GM12878 (cell line): ENCODE data around the gene NHERF1. TPM values are rescaled to one million over a fixed set of nuclear protein-coding genes. Genes with fewer than 3 reads are reported as not detected.

ENCODE experiments used
- ATAC-seq: fragments of 200-7000 bp; cut with Tn5 transposase; 3 replicates; pipeline ENCODE4 v1.9.1; 2020; ENCODE audit warnings: mild to moderate bottlenecking, moderate library complexity
- BruUV-seq: library from RNA; stranded (reverse); fragments of 400-500 nt; replicated peaks from 2 replicates; lab custom pipeline; 2021; lab: Mats Ljungman, UMichigan
- CTCF ChIA-PET: fragments of 300-600 bp; sonication (Branson Sonifier 250); formaldehyde crosslinking; extraction: SDS; loops from one replicate; lab custom pipeline; 2021; ENCODE audit warnings: inconsistent platforms; lab: Yijun Ruan, JAX
- POLR2A ChIA-PET: fragments of 350-600 bp; formaldehyde crosslinking; extraction: SDS; loops from one replicate; lab custom pipeline; 2021; ENCODE audit warnings: inconsistent platforms; lab: Charles Lee
- RAD21 ChIA-PET: fragments of 300-600 bp; sonication (Branson Sonifier 250); formaldehyde crosslinking; loops from one replicate; lab custom pipeline; 2023; ENCODE audit warnings: antibody characterized with exemption; ENCODE audit not compliant: unreplicated experiment; lab: Charles Lee
- SMC1A ChIA-PET: fragments of 300-600 bp; sonication (Branson Sonifier 250); formaldehyde crosslinking; loops from one replicate; lab custom pipeline; 2023; ENCODE audit not compliant: unreplicated experiment, uncharacterized antibody; lab: Charles Lee
- DNase-seq: peaks from one replicate; pipeline ENCODE4 v3.0.0-alpha.2; 2011; ENCODE audit warnings: low read depth, low spot score
- FAIRE-seq: peaks from 3 replicates; lab custom pipeline; 2011; peaks lifted over from hg19 to GRCh38; lab: Jason Lieb, UNC
- H2AFZ ChIP-seq: 2 replicates; pipeline ENCODE4 v1.6.0; 2011; ENCODE audit warnings: low read depth, low read length, control low read depth; ENCODE audit not compliant: control insufficient read depth
- H3K27ac ChIP-seq: 2 replicates; pipeline ENCODE4 v1.5.1; 2011; ENCODE audit warnings: control low read depth; ENCODE audit not compliant: control insufficient read depth, insufficient read depth
- H3K27me3 ChIP-seq, 2 experiments: replicated peaks in 1 of 2; 2 replicates each; pipeline versions ENCODE4 v1.6.0 to v1.6.1; 2011; ENCODE audit warnings: low read length in 1 of 2; ENCODE audit not compliant: control insufficient read depth in 2 of 2, insufficient read depth in 2 of 2
- H3K36me3 ChIP-seq, 2 experiments: 2 replicates each; pipeline ENCODE4 v1.5.1; 2011; ENCODE audit warnings: low read length in 1 of 2; ENCODE audit not compliant: control insufficient read depth in 2 of 2, insufficient read depth in 2 of 2
- H3K4me1 ChIP-seq: 2 replicates; pipeline ENCODE4 v1.6.1; 2011; ENCODE audit warnings: mild to moderate bottlenecking, low read length, moderate library complexity, mixed read lengths; ENCODE audit not compliant: control insufficient read depth, insufficient read depth
- H3K4me2 ChIP-seq: 2 replicates; pipeline ENCODE4 v1.6.0; 2011; ENCODE audit warnings: control low read depth; ENCODE audit not compliant: control insufficient read depth, insufficient read depth
- H3K4me3 ChIP-seq: fragments of 200-600 bp; sonication (generic); 2 replicates; pipeline ENCODE4 v1.5.1; 2016
- H3K79me2 ChIP-seq: 2 replicates; pipeline ENCODE4 v1.6.0; 2011; ENCODE audit warnings: low read length; ENCODE audit not compliant: control insufficient read depth, insufficient read depth
- H3K9ac ChIP-seq: 2 replicates; pipeline ENCODE4 v1.8.0; 2011; ENCODE audit warnings: low read length, control low read depth, mixed read lengths; ENCODE audit not compliant: control insufficient read depth, insufficient read depth
- H3K9me3 ChIP-seq: replicated peaks from 3 replicates; pipeline ENCODE4 v1.5.1; 2011; ENCODE audit warnings: mild to moderate bottlenecking, low read length; ENCODE audit not compliant: control insufficient read depth, insufficient read depth
- H4K20me1 ChIP-seq: 2 replicates; pipeline ENCODE4 v1.6.0; 2011; ENCODE audit not compliant: control insufficient read depth, insufficient read depth
- KDM1A ChIP-seq: fragments of 200-600 bp; sonication (generic); IDR thresholded peaks from 2 replicates; pipeline ENCODE4 v1.6.1; 2016; ENCODE audit warnings: borderline replicate concordance
- SMAD5 ChIP-seq: IDR thresholded peaks from 2 replicates; pipeline ENCODE4 v1.6.1; 2016; ENCODE audit warnings: antibody characterized with exemption, low read depth
- SREBF2 ChIP-seq: IDR thresholded peaks from 2 replicates; pipeline ENCODE4 v1.6.1; 2012; ENCODE audit warnings: mild to moderate bottlenecking, low read length
- YBX1 ChIP-seq: fragments of 450-650 bp; IDR thresholded peaks from 2 replicates; pipeline ENCODE4 v1.6.1; 2016; ENCODE audit warnings: antibody characterized with exemption
- whole genome bisulfite sequencing: methylation state at CpG from one replicate; pipeline ENCODE4 v1.1.6; 2016; ENCODE audit warnings: low lambda C conversion rate; ENCODE audit not compliant: insufficient replicate concordance, insufficient coverage; ENCODE audit errors: missing lambda C conversion rate; 5-methylcytosine and 5-hydroxymethylcytosine counted together
- in situ Hi-C: fragments of 300-500 bp; cut with MboI; formaldehyde crosslinking; loops from 9 replicates; pipeline ENCODE4 v1.14.3; 2018; ENCODE audit warnings: mixed read lengths
- intact Hi-C: fragments of 100-400 bp; cut with micrococcal nuclease; formaldehyde crosslinking; loops from one replicate; pipeline ENCODE4 v1.14.2; 2022; ENCODE audit not compliant: unreplicated experiment
- polyA plus RNA-seq, 11 experiments: library from polyadenylated mRNA; depleted of rRNA in 4 of 11; unstranded in 6 of 11; stranded (reverse) in 5 of 11; fragments of >200 nt; fragmentation: Nextera tagmentation in 4 of 11; fragmentation: Illumina TruSeq in 1 of 11; extraction: Ambion mirVana in 4 of 11; extraction: Trizol in 1 of 11; gene quantifications; 1 replicate in 1 of 11; 2 replicates in 10 of 11; pipeline versions ENCODE4 v1.2.1 to v1.2.3, GENCODE V29; 2011 to 2016; ENCODE audit warnings: inconsistent platforms in 2 of 11, missing spikeins in 2 of 11, low read depth in 1 of 11
- total RNA-seq, 4 experiments: library from RNA; depleted of rRNA in 3 of 4; stranded (reverse); fragments of >200 nt in 3 of 4; fragmentation: Illumina TruSeq in 1 of 4; extraction: Trizol in 1 of 4; gene quantifications; 2 replicates each; pipeline versions ENCODE4 v1.2.1 to v1.2.3, GENCODE V29; 2013 to 2021
- TF ChIP-seq, protein P1 (sequence below): fragments of 450-650 bp; IDR thresholded peaks from 2 replicates; pipeline ENCODE4 v1.6.1; 2017; ENCODE audit warnings: mild to moderate bottlenecking

Gene NHERF1
- total and polyA plus RNA-seq, 10 of the 15 experiments (the other 5 are each of a cell fraction or from before 2014, with no cell fraction given) = 13.4 to 61.6 (median 39.0) TPM

DNA sequence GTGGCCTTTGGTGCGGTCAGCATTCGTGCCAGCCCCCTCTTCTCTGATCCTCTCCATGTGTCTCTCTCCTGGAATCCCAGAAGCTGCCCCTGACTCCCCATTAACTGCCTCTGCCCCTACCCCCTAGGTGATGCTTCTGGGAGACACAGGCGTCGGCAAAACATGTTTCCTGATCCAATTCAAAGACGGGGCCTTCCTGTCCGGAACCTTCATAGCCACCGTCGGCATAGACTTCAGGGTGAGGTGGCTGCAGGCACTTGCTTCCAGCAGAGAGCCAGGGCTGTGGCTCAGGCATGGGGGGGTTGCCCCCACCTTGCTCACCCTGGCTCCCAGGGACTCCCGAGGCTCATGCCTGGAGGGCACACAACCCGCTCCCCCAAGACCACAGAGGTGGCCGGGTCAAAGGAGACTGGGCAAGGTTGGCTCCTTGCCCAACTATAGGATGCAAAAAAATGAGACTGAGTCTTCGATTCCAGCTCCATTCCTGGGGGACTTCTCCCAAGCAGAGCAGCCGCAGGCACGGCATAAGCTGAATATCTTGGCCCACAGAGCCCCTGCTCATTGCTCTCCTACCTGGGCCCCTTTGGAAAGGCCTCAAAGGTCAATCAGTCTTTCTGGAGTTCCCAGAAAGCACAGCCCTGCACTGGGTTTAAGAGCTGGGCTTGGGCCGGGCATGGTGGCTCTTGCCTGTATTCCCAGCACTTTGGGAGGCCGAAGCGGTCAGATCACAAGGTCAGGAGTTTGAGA, 7.6 kb upstream of the NHERF1 start:
- no peak for FAIRE-seq
- Histone ChIP-seq H3K9me3 (no peaks in the 10 kb centered on the region), H2AFZ (no peak overlapping the region), H3K4me1 (peaks cover 54% of the 10 kb centered on the region), H3K27me3 (no peaks in the 10 kb centered on the region), H3K9ac (no peak overlapping the region), H3K4me3 (no peak overlapping the region), H3K36me3 (no peaks in the 10 kb centered on the region), H4K20me1 (no peaks in the 10 kb centered on the region), H3K4me2 (no peak overlapping the region), H3K79me2 (no peaks in the 10 kb centered on the region), H3K27ac (no peak overlapping the region)
- in situ Hi-C loops (loop anchor here (5.0 kb wide), 1 partner anchor 126 kb away; no protein-coding TSS in a partner anchor), intact Hi-C loops (no loop called here)
- ChIA-PET RAD21 (interaction anchor here (1.7 kb wide), 1 partner anchor 83 kb away, joined by 18 read pairs; no protein-coding TSS in a partner anchor), CTCF (interaction anchor here (0.8 to 2.8 kb wide), 7 partner anchors 19 to 221 kb away, joined by 3 to 41 read pairs (median 10); no protein-coding TSS in a partner anchor), POLR2A (no interaction called here), SMC1A (interaction anchor here (0.8 to 2.0 kb wide), 4 partner anchors 33 to 147 kb away, joined by 3 to 13 read pairs (median 7); no protein-coding TSS in a partner anchor)
- 98% methylated on average over 17 of the region's 17 CpGs for WGBS
- TF ChIP-seq SREBF2 = no peak
- TF ChIP-seq SMAD5 = no peak
- no peak for TF ChIP-seq KDM1A
- TF ChIP-seq YBX1 = no peak
- TF ChIP-seq, protein P1, sequence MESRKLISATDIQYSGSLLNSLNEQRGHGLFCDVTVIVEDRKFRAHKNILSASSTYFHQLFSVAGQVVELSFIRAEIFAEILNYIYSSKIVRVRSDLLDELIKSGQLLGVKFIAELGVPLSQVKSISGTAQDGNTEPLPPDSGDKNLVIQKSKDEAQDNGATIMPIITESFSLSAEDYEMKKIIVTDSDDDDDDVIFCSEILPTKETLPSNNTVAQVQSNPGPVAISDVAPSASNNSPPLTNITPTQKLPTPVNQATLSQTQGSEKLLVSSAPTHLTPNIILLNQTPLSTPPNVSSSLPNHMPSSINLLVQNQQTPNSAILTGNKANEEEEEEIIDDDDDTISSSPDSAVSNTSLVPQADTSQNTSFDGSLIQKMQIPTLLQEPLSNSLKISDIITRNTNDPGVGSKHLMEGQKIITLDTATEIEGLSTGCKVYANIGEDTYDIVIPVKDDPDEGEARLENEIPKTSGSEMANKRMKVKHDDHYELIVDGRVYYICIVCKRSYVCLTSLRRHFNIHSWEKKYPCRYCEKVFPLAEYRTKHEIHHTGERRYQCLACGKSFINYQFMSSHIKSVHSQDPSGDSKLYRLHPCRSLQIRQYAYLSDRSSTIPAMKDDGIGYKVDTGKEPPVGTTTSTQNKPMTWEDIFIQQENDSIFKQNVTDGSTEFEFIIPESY = no peak
- BruUV-seq = no TSS peak
- DNase-seq = no peak
- ATAC-seq = no peak
